Heart left ventricle (tissue), 13 donors: ENCODE measurements around the gene KCTD11.

Experiments
- CTCF ChIP-seq, 12 donors: fragments of 200-600 bp; sonication (generic) in 4 of 12; IDR thresholded peaks; one replicate each; pipeline versions ENCODE4 v1.5.0 to v1.8.0; 2018 to 2022; ENCODE audit warnings: antibody characterized with exemption in 12 of 12, mild to moderate bottlenecking in 5 of 12
- POLR2A ChIP-seq, 2 donors: fragments of 450-650 bp; IDR thresholded peaks; one replicate each; pipeline ENCODE4 v1.6.1; 2017; ENCODE audit warnings: antibody characterized with exemption in 2 of 2, mild to moderate bottlenecking in 2 of 2, moderate library complexity in 2 of 2
- donor health status: ischemic (EF 13 %, LVEDD 7.1; RV severe dilation, severe dysfunction).
- donor health status: DM: no; HTN: yes; CAD: no.
- donor health status: DM: no; HTN: no; CAD: no.
- donor health status: ischemic (EF 25% LVEDD 6.9; RV normal size, moderate dysfunction).
- donor health status: ischemic (EF 25% LVEDD 5.7; RV mildly dilated, moderate dysfunction).
- donor health status: ischemic (EF 35%, LVEDD 5.7; RV mildly dilated, moderate dysfunction).
- donor health status: nonischemic (EF 11% LVEDD 7.7; RV severe dilation, severe dysfunction).
- donor health status: DM: yes; HTN: yes; CAD: no.
- donor health status: PGD.
- donor health status: ischemic (EF 29% LVEDD 5.4; RV normal size, mild dysfunction).
- donor health status: nonischemic (EF 23%, LVEDD 6.1; RV moderate dilation, normal function).

- no peak for TF ChIP-seq CTCF (IDR thresholded peaks at IDR 0.05)
- no peak for TF ChIP-seq POLR2A (IDR thresholded peaks at IDR 0.05)
These were observed 39.3 kb downstream of the KCTD11 start for GRCh38 chr17:7391307-7391706.
